ENCODE measurements around the gene APOBR.

Gene APOBR

GRCh38 chr16:28497386-28497785 is 2.9 kb downstream of the APOBR start:
- 86% methylated on average over 9 of the region's 9 CpGs for WGBS
- no peak overlapping the region for H2BK5ac ChIP-seq (ENCODE audit: low read depth, low read length, poor library complexity, severe bottlenecking)
- no peak for DNase-seq
- H3K79me1 ChIP-seq (replicated peaks; ENCODE audit: low read length, poor library complexity, severe bottlenecking) = no peaks in the 10 kb centered on the region
- H2BK12ac ChIP-seq (ENCODE audit: low read length in 2 of 2) = no peak overlapping the region
- no peak overlapping the region for H3K14ac ChIP-seq (ENCODE audit: low read length in 2 of 2)
- H3K4ac ChIP-seq (ENCODE audit: low read depth in 1 of 2, low read length in 2 of 2) = no peak overlapping the region
- H2AK5ac ChIP-seq (ENCODE audit: low read length, severe bottlenecking) = no peak overlapping the region
- H2AFZ ChIP-seq (ENCODE audit: low read depth, low read length) = no peak overlapping the region
- H4K91ac ChIP-seq (ENCODE audit: low read length) = no peak overlapping the region
- H3K9me3 ChIP-seq (ENCODE audit: control insufficient read depth, low read length) = no peaks in the 10 kb centered on the region
- no peak overlapping the region for H4K8ac ChIP-seq (ENCODE audit: low read length)
- H3K36me3 ChIP-seq (ENCODE audit: control insufficient read depth in 1 of 2, insufficient read depth in 2 of 2, low read depth in 1 of 2, low read length in 2 of 2) = no peaks in the 10 kb centered on the region
- H3K4me3 ChIP-seq (ENCODE audit: insufficient read depth in 1 of 2, low read depth in 1 of 2, low read length in 2 of 2) = no peak overlapping the region
- H3K27ac ChIP-seq (ENCODE audit: low read length, poor library complexity, severe bottlenecking) = no peak overlapping the region
- peaks cover 4% of the 10 kb centered on the region for H3K4me1 ChIP-seq (ENCODE audit: control insufficient read depth, insufficient read depth, low read depth, low read length)
- no peak overlapping the region for H2BK120ac ChIP-seq (ENCODE audit: low read depth, low read length)
- H3K27me3 ChIP-seq (ENCODE audit: control insufficient read depth in 1 of 2, insufficient read depth in 1 of 2, low read length in 2 of 2) = peaks cover 6 to 37% of the 10 kb centered on the region in 2 experiments
- H3K9ac ChIP-seq (ENCODE audit: low read length) = no peak overlapping the region
- no peak overlapping the region for H3K23ac ChIP-seq (ENCODE audit: low read length in 2 of 2)
- no peak overlapping the region for H2BK15ac ChIP-seq (ENCODE audit: low read depth, poor library complexity, severe bottlenecking)
- no peak overlapping the region for H3K18ac ChIP-seq (ENCODE audit: low read depth in 1 of 2, low read length in 2 of 2)
- no peak overlapping the region for H3K4me2 ChIP-seq (ENCODE audit: low read length, poor library complexity, severe bottlenecking)

DNA sequence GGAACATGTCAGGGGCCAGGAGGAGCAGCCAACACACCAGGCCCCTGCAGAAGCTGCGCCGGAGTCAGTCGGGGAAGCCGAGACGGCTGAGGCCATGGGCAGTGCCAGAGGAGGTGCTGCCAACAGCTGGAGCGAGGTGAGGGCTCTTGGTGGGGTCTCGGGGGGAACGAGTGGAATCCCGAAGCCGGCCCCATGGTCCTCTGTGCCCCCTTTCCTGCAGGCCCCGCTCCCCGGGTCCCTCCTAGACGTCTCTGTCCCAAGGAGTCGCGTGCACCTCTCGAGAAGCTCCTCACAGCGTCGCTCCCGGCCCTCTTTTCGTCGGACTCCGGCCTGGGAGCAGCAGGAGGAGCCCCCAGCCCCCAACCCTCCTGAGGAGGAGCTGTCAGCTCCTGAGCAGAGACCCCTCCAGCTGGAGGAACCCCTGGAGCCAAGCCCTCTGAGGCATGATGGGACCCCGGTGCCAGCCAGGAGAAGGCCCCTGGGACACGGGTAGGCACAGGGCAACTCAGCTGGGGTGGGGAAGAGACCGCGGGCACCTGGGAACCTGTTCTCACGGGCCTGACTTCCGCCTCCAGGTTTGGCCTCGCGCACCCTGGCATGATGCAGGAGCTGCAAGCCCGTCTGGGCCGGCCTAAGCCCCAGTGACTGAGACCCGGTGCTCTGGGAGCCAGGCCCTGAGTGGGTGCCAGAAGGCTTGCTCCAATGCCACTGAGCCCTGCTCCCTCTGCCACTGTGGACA is 3.6 kb downstream of the APOBR start:
- Histone ChIP-seq H4K8ac (ENCODE audit: low read length) (no peak overlapping the region), H3K23ac (ENCODE audit: low read length in 2 of 2) (no peak overlapping the region), H3K18ac (ENCODE audit: low read depth in 1 of 2, low read length in 2 of 2) (no peak overlapping the region), H3K4me3 (ENCODE audit: insufficient read depth in 1 of 2, low read depth in 1 of 2, low read length in 2 of 2) (no peak overlapping the region), H2BK120ac (ENCODE audit: low read depth, low read length) (no peak overlapping the region), H3K9me3 (ENCODE audit: control insufficient read depth, low read length) (no peaks in the 10 kb centered on the region), H3K36me3 (ENCODE audit: control insufficient read depth in 1 of 2, insufficient read depth in 2 of 2, low read depth in 1 of 2, low read length in 2 of 2) (no peaks in the 10 kb centered on the region), H3K14ac (ENCODE audit: low read length in 2 of 2) (no peak overlapping the region), H3K4me2 (ENCODE audit: low read length, poor library complexity, severe bottlenecking) (no peak overlapping the region), H2BK5ac (ENCODE audit: low read depth, low read length, poor library complexity, severe bottlenecking) (no peak overlapping the region), H3K4me1 (ENCODE audit: control insufficient read depth, insufficient read depth, low read depth, low read length) (peaks cover 4% of the 10 kb centered on the region), H2AFZ (ENCODE audit: low read depth, low read length) (no peak overlapping the region), H3K4ac (ENCODE audit: low read depth in 1 of 2, low read length in 2 of 2) (no peak overlapping the region), H3K27me3 (ENCODE audit: control insufficient read depth in 1 of 2, insufficient read depth in 1 of 2, low read length in 2 of 2) (peaks cover 9 to 40% of the 10 kb centered on the region in 2 experiments), H3K9ac (ENCODE audit: low read length) (no peak overlapping the region), H2BK12ac (ENCODE audit: low read length in 2 of 2) (no peak overlapping the region), H2AK5ac (ENCODE audit: low read length, severe bottlenecking) (no peak overlapping the region), H2BK15ac (ENCODE audit: low read depth, poor library complexity, severe bottlenecking) (no peak overlapping the region), H3K79me1 (replicated peaks; ENCODE audit: low read length, poor library complexity, severe bottlenecking) (no peaks in the 10 kb centered on the region), H4K91ac (ENCODE audit: low read length) (no peak overlapping the region), H3K27ac (ENCODE audit: low read length, poor library complexity, severe bottlenecking) (no peak overlapping the region)
- no peak for DNase-seq
- 85% methylated on average over 33 of the region's 33 CpGs for WGBS

DNA sequence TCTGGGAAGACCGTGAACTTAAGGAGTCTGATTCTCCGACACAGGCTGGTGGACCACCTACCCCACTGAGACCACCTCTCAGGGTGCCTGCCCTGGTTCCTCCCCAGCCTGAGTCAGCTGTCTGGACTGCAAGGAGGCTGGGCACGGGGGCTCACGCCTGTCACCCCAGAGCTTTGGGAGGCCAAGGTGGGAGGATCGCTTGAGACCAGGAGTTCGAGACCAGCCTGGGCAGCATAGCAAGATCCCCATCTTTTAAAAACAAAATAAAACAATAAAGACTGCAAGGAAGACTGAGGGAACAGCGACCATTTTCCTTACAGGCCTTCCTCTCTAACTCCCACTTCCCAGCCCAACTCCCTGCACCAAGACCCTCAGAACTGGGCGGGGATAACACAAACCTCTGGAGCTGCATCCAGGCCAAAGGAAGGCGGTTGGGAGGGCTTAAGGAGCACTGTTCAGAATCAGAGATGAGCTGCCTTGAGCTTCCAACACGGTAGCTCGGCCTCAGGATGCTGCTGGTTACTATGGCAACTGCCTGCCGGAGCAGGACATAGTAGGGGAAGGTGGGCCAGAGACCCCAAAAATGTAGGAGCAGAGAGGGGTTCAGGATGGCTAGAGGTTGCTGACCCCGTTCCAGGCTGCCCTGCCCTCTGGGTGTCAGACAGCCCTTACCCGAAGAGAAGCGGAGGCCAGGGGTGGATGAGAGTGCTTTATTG is 4.4 kb downstream of the APOBR start:
- Histone ChIP-seq H3K18ac (ENCODE audit: low read depth in 1 of 2, low read length in 2 of 2) (no peak overlapping the region), H3K9ac (ENCODE audit: low read length) (no peak overlapping the region), H3K4me2 (ENCODE audit: low read length, poor library complexity, severe bottlenecking) (no peak overlapping the region), H3K79me1 (replicated peaks; ENCODE audit: low read length, poor library complexity, severe bottlenecking) (no peaks in the 10 kb centered on the region), H3K9me3 (ENCODE audit: control insufficient read depth, low read length) (no peaks in the 10 kb centered on the region), H3K27ac (ENCODE audit: low read length, poor library complexity, severe bottlenecking) (no peak overlapping the region), H2BK12ac (ENCODE audit: low read length in 2 of 2) (no peak overlapping the region), H2BK120ac (ENCODE audit: low read depth, low read length) (no peak overlapping the region), H2AFZ (ENCODE audit: low read depth, low read length) (no peak overlapping the region), H2BK5ac (ENCODE audit: low read depth, low read length, poor library complexity, severe bottlenecking) (no peak overlapping the region), H3K27me3 (ENCODE audit: control insufficient read depth in 1 of 2, insufficient read depth in 1 of 2, low read length in 2 of 2) (peaks cover 13 to 46% of the 10 kb centered on the region in 2 experiments), H3K23ac (ENCODE audit: low read length in 2 of 2) (no peak overlapping the region), H4K91ac (ENCODE audit: low read length) (no peak overlapping the region), H2AK5ac (ENCODE audit: low read length, severe bottlenecking) (no peak overlapping the region), H3K4me3 (ENCODE audit: insufficient read depth in 1 of 2, low read depth in 1 of 2, low read length in 2 of 2) (no peak overlapping the region), H3K4ac (ENCODE audit: low read depth in 1 of 2, low read length in 2 of 2) (no peak overlapping the region), H4K8ac (ENCODE audit: low read length) (no peak overlapping the region), H3K14ac (ENCODE audit: low read length in 2 of 2) (no peak overlapping the region), H2BK15ac (ENCODE audit: low read depth, poor library complexity, severe bottlenecking) (peak overlapping the region; percentile 31), H3K4me1 (ENCODE audit: control insufficient read depth, insufficient read depth, low read depth, low read length) (peaks cover 8% of the 10 kb centered on the region), H3K36me3 (ENCODE audit: control insufficient read depth in 1 of 2, insufficient read depth in 2 of 2, low read depth in 1 of 2, low read length in 2 of 2) (no peaks in the 10 kb centered on the region)
- WGBS = 80% methylated on average over 12 of the region's 15 CpGs
- no peak for DNase-seq

GRCh38 chr16:28499854-28500253 is 5.4 kb downstream of the APOBR start:
- Histone ChIP-seq H3K27me3 (ENCODE audit: control insufficient read depth in 1 of 2, insufficient read depth in 1 of 2, low read length in 2 of 2) (peaks cover 16 to 49% of the 10 kb centered on the region in 2 experiments), H3K9ac (ENCODE audit: low read length) (no peak overlapping the region), H4K91ac (ENCODE audit: low read length) (no peak overlapping the region), H3K79me1 (replicated peaks; ENCODE audit: low read length, poor library complexity, severe bottlenecking) (no peaks in the 10 kb centered on the region), H3K4me2 (ENCODE audit: low read length, poor library complexity, severe bottlenecking) (no peak overlapping the region), H3K36me3 (ENCODE audit: control insufficient read depth in 1 of 2, insufficient read depth in 2 of 2, low read depth in 1 of 2, low read length in 2 of 2) (no peaks in the 10 kb centered on the region), H3K18ac (ENCODE audit: low read depth in 1 of 2, low read length in 2 of 2) (no peak overlapping the region), H2AFZ (ENCODE audit: low read depth, low read length) (no peak overlapping the region), H2BK15ac (ENCODE audit: low read depth, poor library complexity, severe bottlenecking) (no peak overlapping the region), H3K4ac (ENCODE audit: low read depth in 1 of 2, low read length in 2 of 2) (no peak overlapping the region), H3K4me1 (ENCODE audit: control insufficient read depth, insufficient read depth, low read depth, low read length) (peaks cover 9% of the 10 kb centered on the region), H3K23ac (ENCODE audit: low read length in 2 of 2) (no peak overlapping the region), H2BK5ac (ENCODE audit: low read depth, low read length, poor library complexity, severe bottlenecking) (no peak overlapping the region), H4K8ac (ENCODE audit: low read length) (no peak overlapping the region), H2AK5ac (ENCODE audit: low read length, severe bottlenecking) (no peak overlapping the region), H2BK12ac (ENCODE audit: low read length in 2 of 2) (no peak overlapping the region), H3K4me3 (ENCODE audit: insufficient read depth in 1 of 2, low read depth in 1 of 2, low read length in 2 of 2) (no peak overlapping the region), H3K9me3 (ENCODE audit: control insufficient read depth, low read length) (no peaks in the 10 kb centered on the region), H3K14ac (ENCODE audit: low read length in 2 of 2) (no peak overlapping the region), H3K27ac (ENCODE audit: low read length, poor library complexity, severe bottlenecking) (no peak overlapping the region), H2BK120ac (ENCODE audit: low read depth, low read length) (no peak overlapping the region)
- WGBS = 84% methylated on average over 10 of the region's 10 CpGs
- DNase-seq = no peak
